ENCODE measurements around the gene ADAMTS6.

DNA sequence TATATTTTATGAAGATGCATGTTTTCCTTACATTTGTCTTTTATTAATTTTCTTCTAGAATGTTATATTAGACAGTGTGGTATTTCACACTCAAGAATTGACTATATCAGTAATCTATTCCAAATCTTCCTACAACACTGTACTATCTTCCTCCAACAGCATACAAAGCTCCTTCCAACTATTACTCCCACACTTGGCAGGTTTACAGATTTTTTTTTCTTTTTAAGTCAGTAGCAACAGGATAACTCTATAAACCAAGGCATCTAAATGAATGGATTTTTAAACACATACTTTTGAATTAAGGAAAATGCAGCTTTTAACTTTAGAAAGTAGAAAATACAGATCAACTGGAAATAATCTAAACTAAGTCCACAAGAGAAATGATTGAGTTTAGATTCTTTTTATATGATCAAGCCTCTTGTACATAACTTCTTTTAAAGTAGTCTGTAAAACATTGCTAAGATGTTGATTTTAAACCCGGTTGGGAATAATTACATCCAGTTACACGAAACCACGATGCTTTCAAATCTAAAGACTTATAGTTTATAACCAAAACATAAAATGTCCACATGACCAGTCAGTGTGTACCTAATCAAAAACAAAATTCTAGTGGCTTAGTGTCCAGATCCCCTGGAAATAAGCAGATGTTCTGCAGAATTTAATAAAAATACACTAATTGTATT, 281.6 kb downstream of the ADAMTS6 start:
- TF ChIP-seq, protein P1, sequence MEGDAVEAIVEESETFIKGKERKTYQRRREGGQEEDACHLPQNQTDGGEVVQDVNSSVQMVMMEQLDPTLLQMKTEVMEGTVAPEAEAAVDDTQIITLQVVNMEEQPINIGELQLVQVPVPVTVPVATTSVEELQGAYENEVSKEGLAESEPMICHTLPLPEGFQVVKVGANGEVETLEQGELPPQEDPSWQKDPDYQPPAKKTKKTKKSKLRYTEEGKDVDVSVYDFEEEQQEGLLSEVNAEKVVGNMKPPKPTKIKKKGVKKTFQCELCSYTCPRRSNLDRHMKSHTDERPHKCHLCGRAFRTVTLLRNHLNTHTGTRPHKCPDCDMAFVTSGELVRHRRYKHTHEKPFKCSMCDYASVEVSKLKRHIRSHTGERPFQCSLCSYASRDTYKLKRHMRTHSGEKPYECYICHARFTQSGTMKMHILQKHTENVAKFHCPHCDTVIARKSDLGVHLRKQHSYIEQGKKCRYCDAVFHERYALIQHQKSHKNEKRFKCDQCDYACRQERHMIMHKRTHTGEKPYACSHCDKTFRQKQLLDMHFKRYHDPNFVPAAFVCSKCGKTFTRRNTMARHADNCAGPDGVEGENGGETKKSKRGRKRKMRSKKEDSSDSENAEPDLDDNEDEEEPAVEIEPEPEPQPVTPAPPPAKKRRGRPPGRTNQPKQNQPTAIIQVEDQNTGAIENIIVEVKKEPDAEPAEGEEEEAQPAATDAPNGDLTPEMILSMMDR (IDR thresholded peaks at IDR 0.05) = no peak
- TF ChIP-seq POLR2AphosphoS5 (IDR thresholded peaks at IDR 0.05) (no peak), POLR2A (IDR thresholded peaks at IDR 0.05) (no peak)

Data from suprapubic skin (tissue), 4 donors.